Stimulated activated CD4-positive, alpha-beta T cell treated with anti-CD3 and anti-CD28 coated beads, Interleukin-2, amount 100 ng/mL, for 24 hours (primary cell): ENCODE results near the gene NACA.
"Not testable (repeated sequence)": the region's sequence is repeated elsewhere in the genome, so short reads cannot be mapped to it uniquely, and the experiment has no call there.

Source experiments
- DNase-seq, 2 donors: peaks; one replicate each; pipeline ENCODE4 v3.0.0-alpha.2; 2020

Gene NACA

GRCh38 chr12:56723889-56724700 lies 1.0 kb downstream of the NACA start:
- DNase-seq, result no peak

- no peak for DNase-seq
Measured at GRCh38 chr12:56723352-56723751, 1.7 kb downstream of the NACA start.

GRCh38 chr12:56722832-56723231 lies 2.3 kb downstream of the NACA start:
- no peak for DNase-seq

- DNase-seq, result no peak
Measured at GRCh38 chr12:56721721-56722120, 3.4 kb downstream of the NACA start.

- no peak for DNase-seq
Measured at GRCh38 chr12:56721216-56721615, 3.9 kb downstream of the NACA start.

- DNase-seq, result no peak
Measured at GRCh38 chr12:56720731-56721151, 4.4 kb downstream of the NACA start.

- DNase-seq, result no peak
Measured at GRCh38 chr12:56719056-56719455, 6.0 kb downstream of the NACA start.

GRCh38 chr12:56718636-56719035 lies 6.5 kb downstream of the NACA start:
- no peak for DNase-seq

GRCh38 chr12:56718149-56718548 lies 7.0 kb downstream of the NACA start:
- DNase-seq, result no peak

- no peak for DNase-seq
Measured at GRCh38 chr12:56716933-56717880, 7.9 kb downstream of the NACA start.

GRCh38 chr12:56716458-56716857 lies 8.6 kb downstream of the NACA start:
- DNase-seq, result no peak

GRCh38 chr12:56715798-56716197 lies 9.3 kb downstream of the NACA start:
- DNase-seq, result no peak

GRCh38 chr12:56714431-56714929 lies 10.6 kb downstream of the NACA start:
- no peak for DNase-seq

GRCh38 chr12:56713345-56713744 lies 11.8 kb downstream of the NACA start:
- DNase-seq, result no peak

- DNase-seq, result no peak
Measured at GRCh38 chr12:56709759-56710376, 15.2 kb downstream of the NACA start.

- DNase-seq, result not testable (repeated sequence)
Measured at GRCh38 chr12:56704522-56704921, 20.6 kb downstream of the NACA start.

GRCh38 chr12:56699020-56699661 lies 26.0 kb downstream of the NACA start:
- DNase-seq, result no peak

- no peak for DNase-seq
Measured at GRCh38 chr12:56695327-56696101, 29.6 kb downstream of the NACA start.

GRCh38 chr12:56694161-56694560 lies 30.9 kb downstream of the NACA start:
- DNase-seq, result no peak

GRCh38 chr12:56688846-56689109 lies 36.3 kb downstream of the NACA start:
- no peak for DNase-seq

GRCh38 chr12:56688129-56688845 lies 36.8 kb downstream of the NACA start, which contains the start of gene PTGES3:
Gene PTGES3, minus strand, starts transcription at chr12:56688284. Its CDS starts 285 bp downstream, at chr12:56687999.
- DNase-seq, result peak; percentile 97 to 99
